Measurements from ENCODE around the gene KCNMA1. TPM values are rescaled to one million over a fixed set of nuclear protein-coding genes. Genes with fewer than 3 reads are reported as not detected.
"Not testable (repeated sequence)": the region's sequence is repeated elsewhere in the genome, so short reads cannot be mapped to it uniquely, and the experiment has no call there.

The KCNMA1 gene
- total and polyA plus RNA-seq, 2 donors (not counting 1 experiment from before 2014, with no cell fraction given), result 0.82 to 3.1 TPM

DNA sequence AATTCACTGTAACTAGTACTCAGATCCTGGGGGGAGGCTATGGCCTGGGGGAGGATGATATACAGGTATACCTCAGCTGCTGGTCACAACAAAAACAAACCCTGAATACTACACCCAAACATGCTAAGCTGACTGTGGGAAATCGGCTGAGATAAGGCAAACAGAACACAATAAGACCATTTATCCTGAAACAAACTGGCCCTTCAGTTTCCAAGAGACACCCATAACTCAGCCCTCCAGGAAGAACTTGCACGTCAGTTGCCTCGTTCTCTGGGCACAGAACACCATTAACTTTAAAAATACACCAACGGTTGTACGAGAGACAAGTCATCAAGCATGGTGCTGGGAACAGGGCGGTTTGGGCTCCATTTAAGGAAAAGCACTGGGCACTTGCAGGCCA, 24.1 kb upstream of the KCNMA1 start:
- Mint-ChIP-seq H3K27me3 (peaks cover 4% of the 10 kb centered on the region), H3K9me3 (ENCODE audit: insufficient read depth) (no peaks in the 10 kb centered on the region), H3K27ac (no peak overlapping the region), H3K4me3 (no peak overlapping the region), H3K4me1 (no peaks in the 10 kb centered on the region)
- Histone ChIP-seq H3K9ac (ENCODE audit: low read length) (no peak overlapping the region), H3K4me2 (replicated peaks; ENCODE audit: low read depth, low read length, poor library complexity, severe bottlenecking) (no peak overlapping the region), H3K9me3 (ENCODE audit: control extremely low read depth in 1 of 3, control insufficient read depth in 2 of 3, insufficient read depth in 1 of 3, low read length in 2 of 3) (peaks cover 0 to 6% (median 2%) of the 10 kb centered on the region in 3 donors), H2AFZ (ENCODE audit: insufficient read depth, low read depth, low read length, poor library complexity, severe bottlenecking) (no peak overlapping the region), H3K36me3 (replicated peaks in 1 of 2; ENCODE audit: control extremely low read depth in 1 of 2, control insufficient read depth in 1 of 2, extremely low read depth in 1 of 2, insufficient read depth in 2 of 2, low read length in 1 of 2) (no peaks in the 10 kb centered on the region), H3K27me3 (replicated peaks in 1 of 4; ENCODE audit: control extremely low read depth in 1 of 4, control insufficient read depth in 3 of 4, insufficient read depth in 4 of 4, low read length in 3 of 4) (no peaks in the 10 kb centered on the region), H3K4me1 (ENCODE audit: control insufficient read depth in 2 of 2, insufficient read depth in 2 of 2, low read length in 2 of 2) (no peaks in the 10 kb centered on the region), H3K27ac (ENCODE audit: low read length in 2 of 2) (no peak overlapping the region), H3K4me3 (ENCODE audit: control extremely low read depth in 1 of 5, extremely low read depth in 1 of 5, insufficient read depth in 1 of 5, low read depth in 2 of 5, low read length in 4 of 5) (no peak overlapping the region), H3K79me2 (ENCODE audit: control insufficient read depth, insufficient read depth, low read length) (no peaks in the 10 kb centered on the region), H4K20me1 (ENCODE audit: control insufficient read depth, insufficient read depth, low read length, poor library complexity, severe bottlenecking) (no peaks in the 10 kb centered on the region)
- ATAC-seq (ENCODE audit: low read depth) (no peak), DNase-seq (no peak)
- ChIA-PET POLR2A (no interaction called here), CTCF (no interaction called here)
- WGBS (ENCODE audit: insufficient coverage), result 68% methylated on average over 6 of the region's 6 CpGs
- TF ChIP-seq EZH2 (IDR thresholded peaks at IDR 0.05; ENCODE audit: borderline replicate concordance, insufficient read depth, low read depth, low read length, poor library complexity, severe bottlenecking), result no peak
- TF ChIP-seq, protein P1, sequence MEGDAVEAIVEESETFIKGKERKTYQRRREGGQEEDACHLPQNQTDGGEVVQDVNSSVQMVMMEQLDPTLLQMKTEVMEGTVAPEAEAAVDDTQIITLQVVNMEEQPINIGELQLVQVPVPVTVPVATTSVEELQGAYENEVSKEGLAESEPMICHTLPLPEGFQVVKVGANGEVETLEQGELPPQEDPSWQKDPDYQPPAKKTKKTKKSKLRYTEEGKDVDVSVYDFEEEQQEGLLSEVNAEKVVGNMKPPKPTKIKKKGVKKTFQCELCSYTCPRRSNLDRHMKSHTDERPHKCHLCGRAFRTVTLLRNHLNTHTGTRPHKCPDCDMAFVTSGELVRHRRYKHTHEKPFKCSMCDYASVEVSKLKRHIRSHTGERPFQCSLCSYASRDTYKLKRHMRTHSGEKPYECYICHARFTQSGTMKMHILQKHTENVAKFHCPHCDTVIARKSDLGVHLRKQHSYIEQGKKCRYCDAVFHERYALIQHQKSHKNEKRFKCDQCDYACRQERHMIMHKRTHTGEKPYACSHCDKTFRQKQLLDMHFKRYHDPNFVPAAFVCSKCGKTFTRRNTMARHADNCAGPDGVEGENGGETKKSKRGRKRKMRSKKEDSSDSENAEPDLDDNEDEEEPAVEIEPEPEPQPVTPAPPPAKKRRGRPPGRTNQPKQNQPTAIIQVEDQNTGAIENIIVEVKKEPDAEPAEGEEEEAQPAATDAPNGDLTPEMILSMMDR (IDR thresholded peaks at IDR 0.05), result no peak
- intact Hi-C loops (cut with micrococcal nuclease), result no loop called here

DNA sequence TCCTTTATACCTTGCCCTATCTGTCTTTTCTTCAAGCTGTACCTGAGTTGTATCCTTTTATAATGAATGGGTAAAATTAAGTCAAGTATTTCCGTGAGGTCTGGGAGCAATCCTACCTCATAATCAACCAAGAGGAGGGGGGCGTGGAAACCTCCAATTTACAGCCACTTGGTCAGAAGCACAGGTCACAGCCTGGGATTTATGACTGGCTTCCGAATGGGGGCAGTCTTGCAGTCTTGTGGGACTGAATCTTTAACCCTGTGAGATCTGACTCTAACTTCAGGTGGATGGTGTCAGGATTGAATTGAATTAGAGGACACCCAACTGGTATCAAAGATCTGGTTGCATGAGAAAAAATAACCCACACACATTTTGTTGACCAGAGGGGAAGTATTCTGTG, 23.5 kb upstream of the KCNMA1 start:
- DNase-seq (no peak), ATAC-seq (ENCODE audit: low read depth) (no peak)
- no peaks in the 10 kb centered on the region for H3K4me1 ChIP-seq (ENCODE audit: control insufficient read depth in 2 of 2, insufficient read depth in 2 of 2, low read length in 2 of 2)
- H3K4me3 ChIP-seq (ENCODE audit: control extremely low read depth in 1 of 5, extremely low read depth in 1 of 5, insufficient read depth in 1 of 5, low read depth in 2 of 5, low read length in 4 of 5), result no peak overlapping the region
- H3K4me2 ChIP-seq (replicated peaks; ENCODE audit: low read depth, low read length, poor library complexity, severe bottlenecking), result no peak overlapping the region
- TF ChIP-seq EZH2 (IDR thresholded peaks at IDR 0.05; ENCODE audit: borderline replicate concordance, insufficient read depth, low read depth, low read length, poor library complexity, severe bottlenecking), result no peak
- TF ChIP-seq, protein P1 (IDR thresholded peaks at IDR 0.05), result no peak
- no peaks in the 10 kb centered on the region for H3K36me3 ChIP-seq (replicated peaks in 1 of 2; ENCODE audit: control extremely low read depth in 1 of 2, control insufficient read depth in 1 of 2, extremely low read depth in 1 of 2, insufficient read depth in 2 of 2, low read length in 1 of 2)
- intact Hi-C loops (cut with micrococcal nuclease), result no loop called here
- H2AFZ ChIP-seq (ENCODE audit: insufficient read depth, low read depth, low read length, poor library complexity, severe bottlenecking), result no peak overlapping the region
- Mint-ChIP-seq H3K4me3 (no peak overlapping the region), H3K9me3 (ENCODE audit: insufficient read depth) (no peaks in the 10 kb centered on the region), H3K27ac (no peak overlapping the region), H3K27me3 (peaks cover 7% of the 10 kb centered on the region), H3K4me1 (no peaks in the 10 kb centered on the region)
- H3K79me2 ChIP-seq (ENCODE audit: control insufficient read depth, insufficient read depth, low read length), result no peaks in the 10 kb centered on the region
- H4K20me1 ChIP-seq (ENCODE audit: control insufficient read depth, insufficient read depth, low read length, poor library complexity, severe bottlenecking), result no peaks in the 10 kb centered on the region
- H3K9ac ChIP-seq (ENCODE audit: low read length), result no peak overlapping the region
- no peak overlapping the region for H3K27ac ChIP-seq (ENCODE audit: low read length in 2 of 2)
- ChIA-PET POLR2A (no interaction called here), CTCF (no interaction called here)
- no CpG with 5 or more reads among the region's 3 CpGs for WGBS (ENCODE audit: insufficient coverage)
- H3K27me3 ChIP-seq (replicated peaks in 1 of 4; ENCODE audit: control extremely low read depth in 1 of 4, control insufficient read depth in 3 of 4, insufficient read depth in 4 of 4, low read length in 3 of 4), result no peaks in the 10 kb centered on the region
- H3K9me3 ChIP-seq (ENCODE audit: control extremely low read depth in 1 of 3, control insufficient read depth in 2 of 3, insufficient read depth in 1 of 3, low read length in 2 of 3), result peaks cover 0 to 6% (median 2%) of the 10 kb centered on the region in 3 donors

GRCh38 chr10:77659046-77659670, 21.6 kb upstream of the KCNMA1 start:
- not testable (repeated sequence) for H3K27ac ChIP-seq (ENCODE audit: low read length in 2 of 2)
- no CpG with 5 or more reads among the region's 3 CpGs for WGBS (ENCODE audit: insufficient coverage)

More at GRCh38 chr10:77659046-77659670, 21.6 kb upstream of the KCNMA1 start:
- DNase-seq; H3K4me3 ChIP-seq (ENCODE audit: control extremely low read depth in 1 of 5, extremely low read depth in 1 of 5, insufficient read depth in 1 of 5, low read depth in 2 of 5, low read length in 4 of 5); H3K4me1 ChIP-seq (ENCODE audit: control insufficient read depth in 2 of 2, insufficient read depth in 2 of 2, low read length in 2 of 2); H3K4me2 ChIP-seq (replicated peaks; ENCODE audit: low read depth, low read length, poor library complexity, severe bottlenecking); H3K9me3 Mint-ChIP-seq (ENCODE audit: insufficient read depth); H3K9me3 ChIP-seq (ENCODE audit: control extremely low read depth in 1 of 3, control insufficient read depth in 2 of 3, insufficient read depth in 1 of 3, low read length in 2 of 3); H3K9ac ChIP-seq (ENCODE audit: low read length); H3K36me3 ChIP-seq (replicated peaks in 1 of 2; ENCODE audit: control extremely low read depth in 1 of 2, control insufficient read depth in 1 of 2, extremely low read depth in 1 of 2, insufficient read depth in 2 of 2, low read length in 1 of 2); H3K27me3 Mint-ChIP-seq; ATAC-seq (ENCODE audit: low read depth); POLR2A ChIA-PET; H3K4me1 Mint-ChIP-seq; H3K79me2 ChIP-seq (ENCODE audit: control insufficient read depth, insufficient read depth, low read length); H3K4me3 Mint-ChIP-seq; H3K27ac Mint-ChIP-seq; H2AFZ ChIP-seq (ENCODE audit: insufficient read depth, low read depth, low read length, poor library complexity, severe bottlenecking); H3K27me3 ChIP-seq (replicated peaks in 1 of 4; ENCODE audit: control extremely low read depth in 1 of 4, control insufficient read depth in 3 of 4, insufficient read depth in 4 of 4, low read length in 3 of 4); H4K20me1 ChIP-seq (ENCODE audit: control insufficient read depth, insufficient read depth, low read length, poor library complexity, severe bottlenecking); intact Hi-C loops (cut with micrococcal nuclease): not testable (repeated sequence)
- CTCF ChIA-PET, result interaction anchor here (1.5 kb wide), 1 partner anchor 18 kb away, joined by 4 read pairs; no protein-coding TSS in a partner anchor

All from B cell (primary cell).